GM23248 (cell line): Measurements from ENCODE around the gene TMEM82.

Source experiments
- EZH2 ChIP-seq: fragments of 200-600 bp; sonication (generic); IDR thresholded peaks from 2 replicates; pipeline ENCODE4 v1.6.1; 2018; ENCODE audit warnings: antibody characterized with exemption, mild to moderate bottlenecking; ENCODE audit not compliant: insufficient read depth, poor library complexity, severe bottlenecking
- EZH2phosphoT487 ChIP-seq: fragments of 200-600 bp; sonication (generic); IDR thresholded peaks from 2 replicates; pipeline ENCODE4 v1.6.1; 2018; ENCODE audit warnings: antibody characterized with exemption, moderate library complexity, mild to moderate bottlenecking, low read depth; ENCODE audit not compliant: insufficient read depth

DNA sequence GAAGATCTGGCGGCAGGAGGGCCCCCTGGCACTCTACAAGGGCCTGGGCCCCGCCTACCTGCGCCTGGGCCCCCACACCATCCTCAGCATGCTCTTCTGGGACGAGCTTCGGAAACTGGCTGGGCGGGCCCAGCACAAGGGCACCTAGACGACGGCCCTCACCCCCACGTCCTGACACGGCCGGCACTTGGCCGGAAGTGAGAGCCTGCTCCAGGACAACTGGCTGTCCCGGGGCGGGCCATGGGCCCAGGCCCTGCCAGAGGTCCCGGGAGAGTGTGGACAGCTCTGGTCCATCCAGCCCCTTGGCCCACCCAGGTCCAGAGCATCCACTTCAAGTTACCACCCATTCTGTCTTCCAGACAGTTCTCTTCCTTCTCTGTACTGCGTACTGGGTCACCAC is 3.0 kb upstream of the TMEM82 start:
- TF ChIP-seq EZH2 (no peak), EZH2phosphoT487 (no peak)
